ENCODE measurements around the gene TOMM5.
A peak's percentile ranks its signal among the peaks of the same experiment; 100 is the strongest.

Gene TOMM5

DNA sequence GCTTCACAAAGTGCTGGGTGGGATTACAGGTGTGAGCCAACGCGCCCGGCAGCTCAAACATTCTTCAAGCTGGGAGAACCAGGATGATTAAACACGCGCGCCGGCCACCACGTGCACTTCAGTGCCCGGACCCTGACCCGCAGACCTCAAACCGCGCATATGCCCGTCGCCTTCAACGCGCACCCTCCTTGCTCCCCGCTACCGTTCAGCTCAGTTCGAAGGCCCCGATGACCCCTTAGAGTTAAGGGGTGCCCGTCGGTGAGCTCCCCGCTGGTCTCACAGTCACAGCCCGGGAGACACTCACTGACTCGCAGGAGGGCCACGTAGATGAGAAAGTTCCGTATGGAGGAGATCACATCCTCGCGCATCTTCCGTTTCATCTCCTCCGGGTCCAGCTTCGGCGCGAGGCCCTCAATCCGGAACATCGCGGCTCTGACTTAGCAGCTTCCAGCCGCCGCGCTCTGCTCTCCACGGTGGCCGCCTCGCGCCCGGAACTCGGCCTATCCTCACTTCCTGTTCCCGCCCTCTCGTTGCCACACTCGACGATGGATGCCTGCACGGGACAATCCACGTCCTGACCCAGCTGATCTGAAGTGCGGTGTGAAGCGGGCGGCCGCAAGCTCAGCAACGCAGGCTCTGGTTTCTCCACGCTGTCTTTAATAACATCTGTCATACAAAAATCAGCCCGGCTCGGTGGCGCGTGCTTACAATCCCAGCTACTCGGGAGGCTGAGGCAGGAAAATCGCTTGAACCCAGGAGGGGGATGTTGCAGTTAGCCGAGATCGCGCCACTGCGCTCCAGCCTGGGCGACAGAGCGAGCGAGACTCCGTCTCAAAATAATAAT is at the start of gene TOMM5:
Gene TOMM5 (minus strand): TSS at position 490 of the 844 bp plus-strand sequence. CDS start 65 bp downstream, at position 425.
- DNase-seq = peak; percentile 61

DNA sequence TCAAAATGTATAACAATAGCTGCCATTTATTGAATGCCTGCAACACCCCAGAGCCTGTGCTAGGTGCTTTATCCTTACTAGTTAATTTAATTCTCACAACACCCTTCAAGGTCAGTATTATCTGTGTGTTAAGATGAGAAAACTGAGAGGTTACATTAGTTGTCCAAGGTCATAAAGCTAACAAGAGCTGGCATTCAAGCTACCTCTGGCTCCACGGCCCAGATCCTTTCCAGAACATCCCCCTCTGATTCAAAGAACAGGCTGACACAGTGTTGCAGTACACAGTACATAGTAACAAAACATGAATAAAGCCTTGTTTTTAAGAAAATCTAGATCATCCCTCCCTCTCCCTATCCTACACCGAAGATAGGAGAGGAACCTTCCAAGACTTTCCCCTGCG is 48.9 kb upstream of the TOMM5 start:
- DNase-seq = no peak

DNA sequence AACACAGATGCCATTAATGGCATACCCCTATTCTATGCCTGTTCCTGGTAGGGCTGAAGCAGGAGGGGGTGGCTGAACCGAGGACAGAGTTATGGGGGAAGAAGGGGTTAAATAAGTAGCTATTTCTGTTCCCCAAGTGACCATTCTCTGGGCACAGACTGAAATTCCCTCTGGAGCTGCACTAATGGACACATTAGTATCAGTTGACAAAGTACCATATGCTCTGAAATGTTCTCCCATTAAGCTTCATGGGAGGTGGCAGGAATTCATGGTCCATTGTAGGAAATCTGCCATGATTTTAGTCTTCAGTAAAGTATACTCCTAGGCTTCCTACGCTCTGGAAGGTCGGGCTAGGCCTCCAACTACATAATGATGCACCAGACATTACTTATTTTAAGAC is 47.8 kb upstream of the TOMM5 start:
- DNase-seq = no peak

DNA sequence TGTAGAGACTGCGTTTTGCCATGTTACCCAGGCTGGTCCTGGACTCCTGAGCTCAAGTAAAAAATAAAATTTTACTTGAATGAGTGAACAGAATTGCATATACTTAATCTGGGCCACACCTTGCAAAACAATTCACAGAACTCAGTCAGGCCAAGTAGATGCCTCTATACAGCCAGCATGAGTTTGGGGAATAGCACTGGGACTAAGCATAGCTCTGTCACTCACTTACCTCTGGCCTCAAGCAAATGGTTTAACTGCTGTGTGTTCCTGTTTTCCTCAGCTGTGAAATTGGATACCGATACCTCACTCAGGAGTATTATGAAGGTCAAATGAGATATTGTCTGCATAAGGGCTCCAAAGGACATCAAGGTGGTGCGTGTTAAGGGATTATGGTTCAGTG is 47.4 kb upstream of the TOMM5 start:
- no peak for DNase-seq

DNA sequence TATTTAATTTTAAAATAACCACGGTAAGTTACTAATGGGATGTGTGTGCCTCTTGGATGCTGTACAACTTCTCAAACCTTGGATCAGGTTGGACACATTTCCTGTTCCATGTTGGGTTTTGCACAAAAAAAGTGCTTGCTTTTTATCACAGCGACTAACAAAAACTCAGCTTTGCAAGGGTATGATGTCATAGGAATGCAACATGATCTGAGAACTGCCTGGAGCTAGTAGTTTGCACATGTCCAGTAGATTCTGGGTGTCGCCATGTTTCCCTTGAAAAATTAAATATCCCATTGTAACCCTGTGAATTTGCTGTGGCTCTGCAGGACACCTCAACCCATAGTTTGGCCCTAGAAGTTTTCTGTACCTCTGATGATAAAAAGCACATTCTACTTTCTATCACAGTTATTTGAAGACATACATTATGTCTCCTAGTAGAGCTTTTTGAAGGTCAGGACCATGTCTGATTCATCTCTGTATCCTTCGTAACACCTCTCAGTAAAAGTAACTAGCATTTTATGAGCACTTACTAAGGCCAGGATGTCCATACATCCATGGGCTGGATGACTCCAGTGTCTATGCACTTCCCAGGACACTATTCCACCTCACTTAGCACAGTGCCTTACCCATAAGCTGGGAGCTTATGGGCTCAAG is 46.8 kb upstream of the TOMM5 start:
- DNase-seq = no peak

DNA sequence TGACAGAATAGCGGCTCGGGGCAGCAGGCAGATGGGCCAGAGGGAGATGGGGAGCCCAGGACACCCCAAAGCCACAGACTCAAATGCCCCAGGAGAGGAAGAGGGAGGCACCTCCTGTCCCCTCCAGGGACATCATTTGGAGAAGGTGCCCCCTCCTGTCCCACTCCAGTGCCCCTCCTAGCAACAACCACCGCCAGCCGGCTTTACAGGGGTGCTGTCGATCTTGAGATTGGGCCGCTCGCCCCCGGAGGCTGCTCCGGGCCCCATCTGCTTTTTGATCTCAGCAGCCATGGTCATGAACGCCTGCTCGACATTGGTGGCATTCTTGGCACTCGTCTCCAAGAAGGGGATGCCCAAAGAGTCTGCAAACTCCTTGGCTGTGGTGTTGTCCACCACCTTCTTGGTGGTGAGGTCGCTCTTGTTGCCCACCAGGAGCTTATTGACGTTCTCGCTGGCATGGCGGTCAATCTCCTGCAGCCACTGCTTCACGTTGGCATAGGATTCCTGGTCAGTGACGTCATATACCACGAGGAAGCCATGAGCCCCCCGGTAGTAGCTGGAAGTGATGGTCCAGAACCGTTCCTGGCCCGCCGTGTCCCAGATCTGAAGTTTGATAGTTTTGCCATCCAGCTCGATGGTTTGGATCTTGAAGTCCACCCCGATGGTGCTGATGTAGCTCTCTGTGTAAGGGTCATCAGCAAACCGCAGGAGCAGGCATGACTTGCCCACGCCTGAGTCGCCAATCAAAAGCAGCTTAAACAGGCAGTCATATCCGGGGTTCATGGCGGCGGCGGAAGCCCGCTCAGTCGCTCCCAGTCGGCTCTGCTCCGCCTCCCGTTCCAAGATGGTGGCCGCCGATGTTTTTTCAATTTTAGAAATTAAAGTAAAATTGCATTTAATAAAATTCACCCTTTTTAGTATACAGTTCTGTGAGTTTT is 44.4 kb upstream of the TOMM5 start:
- no peak for DNase-seq

DNA sequence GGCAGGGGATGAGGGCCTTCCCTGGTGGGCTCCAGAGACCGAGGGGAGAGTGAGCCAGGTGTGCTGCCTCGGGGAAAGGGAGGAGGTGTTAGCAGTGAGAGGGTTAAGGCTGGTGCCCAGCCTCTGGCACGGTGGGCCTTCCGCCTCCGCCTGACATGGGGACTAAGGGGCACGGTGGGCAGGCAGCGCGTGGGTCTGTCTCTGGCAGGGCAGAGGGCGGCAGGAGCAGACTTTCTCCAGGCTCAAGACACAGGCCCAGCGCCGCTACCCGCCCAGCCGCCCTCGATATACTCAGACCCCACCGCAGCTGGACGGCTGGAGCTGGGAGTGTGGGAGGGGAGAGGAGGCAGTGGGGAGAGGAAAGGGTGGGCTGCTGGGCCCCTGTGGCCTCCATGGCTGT is 43.4 kb upstream of the TOMM5 start:
- DNase-seq = no peak

DNA sequence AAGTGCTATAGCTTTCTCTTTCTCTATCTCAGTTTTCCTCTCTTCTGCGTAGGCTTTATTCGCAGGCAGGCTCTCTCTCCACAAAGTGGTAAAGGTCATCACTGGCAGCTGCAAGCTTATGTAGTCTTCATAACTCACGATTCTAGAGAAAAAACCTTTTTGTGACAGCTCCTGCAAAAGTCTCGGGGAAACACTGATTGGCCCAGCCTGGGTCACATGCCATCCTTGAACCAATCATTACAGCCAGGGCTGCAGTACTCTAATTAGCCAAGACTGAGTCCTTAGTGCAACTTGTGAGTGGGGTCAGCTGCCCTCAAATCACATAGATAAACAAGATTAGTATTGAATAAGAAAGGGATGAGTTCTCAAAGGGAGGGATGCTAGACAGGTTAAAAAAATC is 40.1 kb upstream of the TOMM5 start:
- DNase-seq = no peak

DNA sequence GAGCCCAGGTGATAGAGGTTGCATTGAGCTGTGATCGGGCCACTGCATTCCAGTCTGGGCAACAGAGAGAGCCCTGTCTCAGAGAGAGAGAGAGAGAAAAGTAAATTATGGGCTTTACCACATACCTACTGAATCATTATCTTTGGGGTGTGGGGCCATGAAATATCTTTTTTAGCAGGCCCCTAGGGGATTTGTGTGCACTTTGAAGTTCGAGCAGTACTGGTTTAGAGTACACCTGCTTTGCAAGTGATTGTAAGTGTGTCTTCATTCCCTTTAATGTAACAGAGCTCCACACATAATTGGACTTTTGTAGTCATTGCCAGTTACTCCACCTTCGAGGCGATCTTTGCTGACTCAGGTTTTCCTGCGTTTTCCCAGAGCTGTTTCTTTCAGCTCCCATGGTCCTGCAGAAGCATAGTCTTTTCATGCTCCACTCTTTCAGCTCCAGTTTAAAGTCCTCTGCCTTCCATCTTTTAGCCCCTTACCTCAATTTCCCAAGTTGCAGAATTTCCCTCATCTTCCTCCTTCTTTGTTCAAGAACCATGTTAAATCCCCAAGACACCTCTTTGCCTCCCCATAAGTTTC is 34.4 kb upstream of the TOMM5 start:
- no peak for DNase-seq

DNA sequence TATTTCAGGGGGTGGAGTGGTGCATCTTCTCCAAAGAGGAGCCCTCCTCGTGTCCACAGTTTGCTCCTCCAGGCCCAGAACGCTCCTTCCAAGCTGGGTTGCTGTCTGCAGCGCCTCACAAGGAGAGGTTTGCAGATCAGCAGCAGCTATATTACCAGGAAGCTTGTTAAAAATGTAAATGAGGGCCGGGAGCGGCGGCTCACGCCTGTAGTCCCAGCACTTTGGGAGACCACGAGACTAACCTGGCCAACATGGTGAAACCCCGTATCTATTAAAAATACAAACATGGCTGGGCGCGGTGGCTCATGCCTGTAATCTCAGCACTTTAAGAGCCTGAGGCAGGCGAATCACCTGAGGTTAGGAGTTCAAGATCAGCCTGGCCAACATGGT is 33.4 kb upstream of the TOMM5 start:
- no peak for DNase-seq

DNA sequence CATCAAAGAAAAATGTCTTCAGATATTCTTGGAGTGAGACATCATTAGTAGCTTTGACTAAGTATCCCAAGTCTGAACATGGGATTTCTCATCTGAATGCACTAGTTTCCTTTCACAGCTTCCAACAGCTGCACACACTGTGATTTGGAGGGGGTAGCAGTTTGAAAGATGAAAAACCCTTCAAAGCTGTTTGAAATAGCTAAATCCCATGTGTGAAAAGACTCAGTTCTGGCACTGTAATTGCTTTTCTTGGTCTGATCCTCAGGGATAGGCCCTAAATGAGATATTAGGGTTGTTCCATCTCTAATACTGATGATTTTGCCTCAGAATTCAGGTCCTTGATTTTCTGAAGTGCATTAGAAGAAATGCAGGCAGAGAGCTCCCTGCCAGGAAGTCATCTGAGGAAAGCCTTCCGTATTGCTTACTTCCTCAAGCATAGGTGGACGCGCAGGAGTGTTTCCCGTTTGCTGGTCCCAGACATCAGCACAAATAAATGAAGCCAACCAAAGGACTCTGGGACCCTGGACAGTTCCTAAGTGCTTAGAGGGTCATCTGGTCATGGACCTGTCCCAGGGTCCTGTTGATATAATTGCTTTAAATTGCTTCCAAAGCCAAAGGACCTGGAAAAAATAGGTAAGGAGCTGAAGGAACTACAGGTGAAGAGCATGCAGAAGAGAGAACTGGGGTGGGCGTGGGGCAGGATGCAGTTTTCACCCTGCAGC is 32.8 kb upstream of the TOMM5 start:
- DNase-seq = no peak

DNA sequence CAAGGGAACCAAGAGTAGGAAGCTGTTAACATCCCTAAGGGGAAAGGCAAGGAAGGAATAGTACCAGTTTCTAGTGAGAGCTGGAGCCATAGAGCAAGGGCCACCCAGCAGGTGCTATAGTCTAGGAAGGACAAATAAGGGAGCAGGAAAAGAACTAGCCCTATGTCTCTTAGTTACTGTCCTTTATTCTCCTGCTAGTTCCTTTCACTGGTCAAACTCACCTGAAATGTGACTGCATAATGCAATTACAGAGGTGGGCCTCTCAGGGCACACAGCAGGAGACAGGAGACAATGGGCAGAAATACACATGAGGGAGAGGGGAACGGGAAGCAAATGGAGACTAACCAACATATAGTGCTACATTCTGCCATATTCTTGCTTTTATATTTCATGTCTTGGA is 31.7 kb upstream of the TOMM5 start:
- DNase-seq = no peak

DNA sequence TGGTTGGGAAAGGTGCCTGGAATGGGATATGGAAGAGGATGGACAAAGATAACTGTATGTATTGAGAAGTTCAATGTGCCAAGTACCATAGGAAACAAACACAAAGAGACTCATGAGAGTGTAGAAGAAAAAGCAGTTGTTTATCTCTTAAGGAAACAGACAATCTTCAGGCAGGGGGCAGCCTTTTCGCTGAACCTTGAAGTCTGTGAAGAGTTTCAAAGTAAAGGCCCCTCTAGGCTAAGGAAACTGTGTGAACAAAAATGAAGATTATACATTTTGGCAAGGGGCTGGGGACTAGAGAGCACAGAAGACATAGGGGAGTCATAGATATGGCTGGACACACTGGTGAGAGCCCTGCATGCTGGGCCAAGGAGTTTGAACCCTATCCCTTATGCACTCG is 30.9 kb upstream of the TOMM5 start:
- no peak for DNase-seq

DNA sequence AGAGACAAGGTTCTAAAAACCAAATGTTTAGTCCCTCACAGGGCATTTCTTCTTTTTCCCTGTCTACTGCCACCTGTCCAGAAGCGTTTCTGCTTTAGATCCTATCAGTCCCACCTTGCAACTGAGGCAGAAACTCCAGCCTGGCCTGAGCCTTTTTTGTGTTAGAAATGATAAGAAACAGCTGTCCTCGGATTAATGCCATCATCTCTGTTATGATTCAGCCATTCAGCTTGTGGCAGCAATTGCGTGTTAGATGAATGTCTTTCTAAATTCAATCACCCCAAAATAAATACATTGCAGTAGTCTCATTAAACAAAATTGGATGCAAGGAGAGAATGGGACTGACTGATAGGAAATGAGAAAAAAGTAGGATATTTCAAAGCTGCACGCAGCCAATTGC is 30.1 kb upstream of the TOMM5 start:
- DNase-seq = no peak

DNA sequence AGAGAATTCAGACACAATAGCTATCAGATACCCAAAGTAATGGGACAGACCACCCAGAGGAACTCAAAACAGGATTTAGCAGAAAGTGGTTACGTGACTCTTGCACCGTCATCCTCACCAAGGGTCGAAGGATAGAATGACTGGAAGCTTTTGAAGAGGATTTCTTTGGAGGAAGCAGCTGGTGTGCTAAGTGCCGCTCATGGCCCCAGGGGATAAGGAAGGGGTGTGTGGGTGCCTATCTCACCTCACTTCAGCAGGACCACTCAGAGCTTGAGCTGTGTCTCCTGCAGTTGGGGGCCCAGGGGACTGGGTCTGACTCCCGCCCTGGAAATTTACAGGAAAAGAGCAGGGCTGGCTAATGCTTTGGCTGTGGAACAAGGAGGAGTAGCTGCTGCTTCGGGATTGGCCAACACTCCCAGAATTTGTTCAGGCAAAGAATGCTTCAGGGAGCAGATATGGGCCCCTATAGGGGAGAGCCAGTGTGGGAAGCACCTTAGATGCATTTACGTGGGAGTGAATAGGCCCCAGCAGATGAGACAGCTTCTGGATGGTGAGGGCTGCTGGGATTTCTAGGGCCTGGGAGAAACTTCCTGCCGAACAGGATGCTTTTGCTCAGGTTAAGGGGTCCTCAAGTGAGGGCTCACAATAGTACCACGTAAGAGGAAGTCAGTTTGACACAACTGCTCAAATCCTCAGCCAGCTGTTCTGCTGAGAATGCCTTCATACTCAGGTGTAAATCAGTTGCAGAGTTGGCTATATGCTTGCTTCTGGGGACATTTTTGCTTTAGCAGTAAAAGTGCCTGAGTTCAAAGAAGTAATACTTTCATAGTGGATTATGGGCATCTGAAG is 29.1 kb upstream of the TOMM5 start:
- no peak for DNase-seq

DNA sequence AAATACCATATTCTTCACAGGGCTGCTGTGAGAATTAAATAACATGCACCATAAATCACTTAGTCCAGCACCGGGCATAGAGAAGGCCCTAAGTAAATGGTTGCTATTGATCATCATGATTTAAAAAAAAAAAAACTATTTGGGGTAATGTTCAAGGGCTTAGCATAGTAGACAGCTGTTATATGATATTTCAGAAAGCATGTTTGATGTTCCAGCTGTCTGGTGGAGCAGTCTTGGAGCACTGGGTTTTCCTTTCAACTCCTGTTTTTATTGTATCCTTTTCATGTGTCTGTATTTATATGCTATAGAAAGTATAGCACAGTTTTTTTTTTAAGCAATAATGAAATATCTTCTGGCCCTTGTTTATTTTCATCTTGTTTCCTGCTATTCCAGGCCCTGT is 28.0 kb upstream of the TOMM5 start:
- no peak for DNase-seq

DNA sequence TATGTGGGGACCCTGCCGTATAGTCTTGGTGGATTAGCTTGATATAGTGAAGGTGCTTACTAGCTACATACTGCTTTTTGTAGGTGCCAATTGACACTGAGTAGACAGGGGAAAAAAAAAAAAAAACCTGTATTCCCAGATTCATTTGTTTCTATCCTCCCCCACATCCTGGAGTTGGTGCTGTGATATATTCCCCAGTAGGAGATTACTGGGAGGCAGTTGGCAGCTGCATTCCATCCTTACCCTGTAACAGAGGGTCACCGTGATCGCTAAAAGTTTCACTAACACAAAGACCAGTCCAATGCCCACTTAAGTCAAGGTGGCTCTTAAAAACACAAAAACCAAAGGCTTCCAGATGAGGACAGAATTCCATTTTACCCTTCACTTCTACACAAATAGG is 27.4 kb upstream of the TOMM5 start:
- no peak for DNase-seq

DNA sequence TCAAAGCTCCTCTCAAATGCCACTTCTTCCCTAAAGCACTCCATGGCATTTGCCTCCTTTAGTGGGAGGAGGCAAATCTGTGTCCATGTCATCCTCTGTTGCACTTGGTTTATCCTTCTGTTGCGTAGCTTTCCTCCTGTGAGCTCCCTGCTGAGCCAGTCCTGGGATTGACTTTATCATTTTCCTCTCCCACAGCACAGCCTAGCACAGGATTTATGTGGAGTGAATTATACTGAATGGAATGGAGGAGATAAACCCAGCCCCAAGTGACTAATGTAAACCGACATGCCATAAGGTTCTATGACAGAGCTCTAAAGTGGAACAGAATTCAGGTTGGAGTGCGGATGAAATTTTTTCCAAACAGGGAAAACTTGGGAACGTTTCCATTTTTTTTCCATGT is 26.4 kb upstream of the TOMM5 start:
- no peak for DNase-seq

DNA sequence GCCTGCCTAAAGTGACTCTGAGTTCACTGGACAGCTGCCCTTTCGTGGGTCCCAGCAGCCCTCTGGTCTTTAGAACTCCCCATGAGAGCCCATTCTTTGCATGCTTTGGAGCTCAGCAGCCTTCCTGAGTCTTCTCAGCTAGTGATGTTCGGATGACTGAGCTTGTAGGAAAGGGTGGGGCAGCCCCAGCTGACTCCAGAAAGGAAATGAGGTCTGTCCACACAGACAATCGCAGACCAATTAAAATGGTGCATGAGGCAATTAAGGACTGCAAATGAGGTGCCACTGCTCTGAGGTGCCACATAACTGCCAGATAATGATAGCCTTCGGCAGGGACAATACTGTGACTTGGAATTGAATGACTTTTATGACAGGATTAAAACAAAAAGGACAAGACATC is 25.4 kb upstream of the TOMM5 start:
- no peak for DNase-seq

DNA sequence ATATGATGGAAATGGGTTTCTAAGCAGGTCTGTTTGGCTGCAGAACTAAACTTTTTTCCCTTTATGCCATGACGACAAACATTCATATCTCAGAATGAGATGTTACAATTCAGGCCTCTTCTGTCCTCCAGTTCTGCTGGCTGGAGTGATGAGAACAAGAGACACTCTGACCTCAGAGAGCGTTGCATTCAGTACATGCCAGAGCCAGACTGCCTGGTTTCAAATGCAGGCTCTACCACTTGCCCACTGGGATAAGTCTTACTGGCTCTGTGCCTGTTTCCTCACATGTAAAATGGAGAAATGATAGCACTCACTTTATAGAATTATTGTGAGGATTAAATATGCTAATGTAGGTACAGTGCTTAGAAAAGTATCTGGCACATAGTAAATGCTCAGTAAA is 24.8 kb upstream of the TOMM5 start:
- no peak for DNase-seq

DNA sequence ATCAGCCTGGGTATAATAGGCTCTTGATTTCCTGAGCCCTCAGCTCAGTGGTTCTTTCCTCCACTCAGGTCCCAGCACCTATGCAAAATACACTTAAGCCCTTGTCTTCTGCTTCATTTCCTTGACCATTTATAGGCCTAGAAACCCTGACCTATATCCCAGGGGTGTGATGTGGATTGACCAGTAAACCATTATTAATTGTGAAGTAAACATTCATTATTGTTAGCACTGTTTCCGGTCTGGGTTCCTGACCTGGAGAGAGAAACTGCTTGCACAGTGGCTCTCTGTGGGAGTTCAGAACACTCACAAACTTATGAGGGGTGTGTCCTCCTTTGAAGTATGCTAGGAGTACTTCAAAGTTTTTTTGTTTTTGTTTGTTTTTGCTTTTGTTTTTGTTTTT is 19.6 kb upstream of the TOMM5 start:
- no peak for DNase-seq

DNA sequence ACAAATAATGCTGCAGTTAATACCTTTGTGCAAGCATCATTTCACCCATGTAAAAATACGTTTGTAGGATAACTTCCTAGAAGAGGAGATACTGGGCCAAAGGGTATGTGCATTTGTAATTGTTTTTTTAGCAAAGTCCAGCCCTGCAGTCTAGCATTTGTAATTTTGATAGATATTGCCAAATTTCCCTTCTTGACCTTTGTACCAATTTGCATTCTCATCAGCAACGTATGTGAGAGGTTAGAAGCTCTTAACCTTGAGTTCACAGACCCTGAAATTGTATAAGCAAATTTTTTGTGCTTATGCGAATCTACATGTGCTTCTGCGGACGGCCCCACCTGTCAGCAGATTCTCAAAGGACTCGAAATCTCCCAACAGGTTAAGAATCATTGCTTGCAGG is 18.6 kb upstream of the TOMM5 start:
- no peak for DNase-seq
